ENCODE data around the gene MDH1. TPM values are rescaled to one million over a fixed set of nuclear protein-coding genes. Genes with fewer than 3 reads are reported as not detected.

The MDH1 gene
- 164 and 189 TPM in 2 replicates for total RNA-seq

DNA sequence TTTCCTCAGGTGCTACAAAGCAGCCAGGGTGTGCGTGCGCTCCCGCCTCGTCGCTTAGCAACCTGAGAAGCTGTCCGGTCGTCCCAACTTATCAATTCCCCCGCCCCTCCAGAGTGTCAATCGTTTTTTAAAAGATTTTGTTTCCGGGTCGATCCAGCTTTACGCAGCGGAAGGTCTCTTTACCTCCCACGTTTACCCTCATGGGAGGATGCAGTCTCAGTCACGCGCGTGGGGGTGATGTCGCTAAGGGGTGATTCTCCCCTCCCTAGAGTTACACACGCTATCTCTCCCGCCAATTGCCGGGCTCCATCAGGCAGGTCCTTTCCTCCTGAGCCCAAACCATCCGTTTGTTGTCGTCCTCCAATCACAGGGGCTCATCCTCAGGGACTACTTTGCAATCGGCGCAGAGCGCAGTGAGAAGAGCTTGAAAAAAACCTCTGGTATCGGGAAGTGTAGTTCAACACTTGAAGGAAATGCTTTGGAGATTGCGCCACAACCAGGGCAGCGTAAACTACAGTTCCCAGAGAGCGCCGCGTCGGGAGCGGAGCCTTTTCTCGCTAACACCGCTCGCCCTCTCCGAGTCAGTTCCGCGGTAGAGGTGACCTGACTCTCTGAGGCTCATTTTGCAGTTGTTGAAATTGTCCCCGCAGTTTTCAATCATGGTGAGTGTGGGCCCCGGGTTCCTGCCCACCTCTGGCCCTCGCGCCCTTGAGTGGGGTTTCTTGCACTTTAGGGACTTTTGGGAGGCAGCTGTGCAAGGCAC, at the start of gene MDH1, which contains the start of gene WDPCP:
MDH1 (plus strand) TSS at position 579 of the 763 bp plus-strand sequence; CDS start at position 660, 81 bp downstream.
WDPCP (minus strand) TSS at position 93 of the 763 bp plus-strand sequence. CDS start 206 bp downstream, outside the sequence.
- H3K4me3 ChIP-seq (ENCODE audit: low read depth, low read length) = peak within 1 kb of the TSS; percentile 100
- DNase-seq (ENCODE audit: low read depth) = peak; percentile 100
- TF ChIP-seq, protein P1, sequence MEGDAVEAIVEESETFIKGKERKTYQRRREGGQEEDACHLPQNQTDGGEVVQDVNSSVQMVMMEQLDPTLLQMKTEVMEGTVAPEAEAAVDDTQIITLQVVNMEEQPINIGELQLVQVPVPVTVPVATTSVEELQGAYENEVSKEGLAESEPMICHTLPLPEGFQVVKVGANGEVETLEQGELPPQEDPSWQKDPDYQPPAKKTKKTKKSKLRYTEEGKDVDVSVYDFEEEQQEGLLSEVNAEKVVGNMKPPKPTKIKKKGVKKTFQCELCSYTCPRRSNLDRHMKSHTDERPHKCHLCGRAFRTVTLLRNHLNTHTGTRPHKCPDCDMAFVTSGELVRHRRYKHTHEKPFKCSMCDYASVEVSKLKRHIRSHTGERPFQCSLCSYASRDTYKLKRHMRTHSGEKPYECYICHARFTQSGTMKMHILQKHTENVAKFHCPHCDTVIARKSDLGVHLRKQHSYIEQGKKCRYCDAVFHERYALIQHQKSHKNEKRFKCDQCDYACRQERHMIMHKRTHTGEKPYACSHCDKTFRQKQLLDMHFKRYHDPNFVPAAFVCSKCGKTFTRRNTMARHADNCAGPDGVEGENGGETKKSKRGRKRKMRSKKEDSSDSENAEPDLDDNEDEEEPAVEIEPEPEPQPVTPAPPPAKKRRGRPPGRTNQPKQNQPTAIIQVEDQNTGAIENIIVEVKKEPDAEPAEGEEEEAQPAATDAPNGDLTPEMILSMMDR (IDR thresholded peaks at IDR 0.05; ENCODE audit: insufficient read depth, low read depth, low read length) = no peak

DNA sequence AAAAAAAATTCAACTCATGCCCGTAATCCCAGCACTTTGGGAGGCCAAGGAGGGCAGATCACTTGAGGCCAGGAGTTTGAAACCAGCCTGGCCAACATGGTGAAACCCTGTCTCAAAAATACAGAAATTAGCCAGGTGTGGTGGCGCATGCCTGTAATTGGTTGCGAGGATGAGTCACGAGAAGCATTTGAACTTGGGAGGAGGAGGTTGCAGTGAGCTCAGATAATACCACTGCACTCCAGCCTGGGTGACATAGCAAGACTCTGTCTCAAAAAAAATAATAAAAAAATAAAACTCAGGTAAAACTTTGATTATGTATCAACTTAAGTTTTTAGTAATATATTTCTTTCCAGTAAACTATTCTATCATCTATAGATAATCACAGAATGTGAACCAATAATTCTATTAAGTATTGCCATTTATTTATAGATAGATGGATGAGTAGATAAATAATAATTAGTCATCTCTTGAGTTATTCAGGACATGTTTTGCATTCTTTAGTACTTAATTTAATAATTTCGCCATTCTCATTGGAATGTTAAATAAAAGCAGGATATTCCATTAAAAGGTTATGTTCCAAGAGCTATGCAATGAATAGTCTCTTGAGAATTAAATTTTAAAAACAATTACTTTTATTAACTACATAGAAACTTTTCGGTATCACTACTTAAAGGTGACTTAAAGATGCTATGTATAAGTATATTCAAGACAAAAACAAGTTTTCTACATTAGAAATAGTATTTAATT, 49.2 kb upstream of the MDH1 start:
- H3K4me3 ChIP-seq (ENCODE audit: low read depth, low read length) = no peak overlapping the region
- TF ChIP-seq, protein P1 (IDR thresholded peaks at IDR 0.05; ENCODE audit: insufficient read depth, low read depth, low read length) = no peak
- DNase-seq (ENCODE audit: low read depth) = no peak

DNA sequence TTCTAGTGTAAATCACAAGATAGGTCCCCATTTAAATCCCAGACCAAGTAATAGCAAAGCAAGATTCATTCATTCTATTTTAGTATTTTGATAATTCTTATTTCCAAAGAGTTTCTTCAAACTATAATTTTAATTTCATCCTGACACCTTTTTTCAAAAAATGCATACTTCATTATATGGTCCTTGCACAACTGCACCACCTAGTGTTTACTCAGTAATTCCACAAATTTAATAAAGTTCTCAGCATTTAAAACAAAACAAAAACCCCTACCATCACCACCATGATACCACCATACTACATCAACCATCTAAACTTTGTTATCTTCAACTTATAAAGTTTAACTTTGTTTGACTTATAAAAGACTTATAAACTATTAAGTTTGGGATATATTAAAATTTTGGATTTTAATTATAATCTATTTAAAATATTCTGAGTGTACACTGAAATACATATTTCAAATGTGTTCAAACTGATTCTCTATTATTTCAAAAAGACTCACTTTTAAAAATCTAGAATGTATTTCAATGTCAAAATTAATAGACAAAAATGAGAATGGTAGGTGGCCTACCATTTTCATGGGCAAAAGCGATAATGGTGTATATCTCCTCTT, 44.6 kb upstream of the MDH1 start:
- peak; percentile 14 for DNase-seq (ENCODE audit: low read depth)
- TF ChIP-seq, protein P1 (IDR thresholded peaks at IDR 0.05; ENCODE audit: insufficient read depth, low read depth, low read length) = peak; percentile 56
- no peak overlapping the region for H3K4me3 ChIP-seq (ENCODE audit: low read depth, low read length)

DNA sequence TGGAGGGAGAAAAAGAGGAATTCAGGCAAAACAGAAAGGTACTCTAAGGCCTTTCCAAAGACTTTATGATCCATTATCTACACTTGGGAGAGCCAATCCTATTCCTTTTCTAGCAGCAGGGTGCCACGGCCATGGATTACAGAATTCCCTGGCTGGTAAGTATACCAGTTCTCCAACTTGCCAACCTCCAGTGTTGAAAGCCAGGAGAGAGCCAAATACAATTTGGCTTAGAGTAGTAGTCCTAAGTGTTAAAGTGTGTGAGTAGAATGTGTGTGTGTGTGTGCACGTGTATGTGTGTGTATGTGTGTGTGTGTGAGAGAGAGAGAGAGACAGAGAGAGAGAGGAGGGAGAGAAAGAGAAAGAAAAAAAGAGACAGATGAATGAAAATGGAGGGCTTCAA, 43.7 kb upstream of the MDH1 start:
- TF ChIP-seq, protein P1 (IDR thresholded peaks at IDR 0.05; ENCODE audit: insufficient read depth, low read depth, low read length) = no peak
- H3K4me3 ChIP-seq (ENCODE audit: low read depth, low read length) = no peak overlapping the region
- no peak for DNase-seq (ENCODE audit: low read depth)

DNA sequence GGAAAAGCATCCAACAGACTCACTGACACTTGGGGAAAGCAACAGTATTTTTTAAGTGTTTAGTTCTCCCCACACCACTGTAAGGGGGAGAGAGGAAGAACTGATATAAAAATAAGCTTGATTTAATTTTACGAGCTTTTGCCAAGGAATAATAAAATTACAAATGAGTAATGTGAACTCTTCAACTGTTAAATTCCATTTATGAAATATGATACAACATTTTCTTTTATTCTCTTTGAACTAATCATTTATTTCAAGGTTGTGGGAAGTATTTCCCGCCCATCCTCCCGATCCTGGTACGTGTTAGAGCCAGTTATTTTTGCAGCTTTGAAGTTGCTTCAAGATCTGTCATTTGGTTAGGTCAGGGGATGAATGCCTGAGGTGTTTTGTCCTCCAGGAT, 35.7 kb upstream of the MDH1 start:
- no peak overlapping the region for H3K4me3 ChIP-seq (ENCODE audit: low read depth, low read length)
- TF ChIP-seq, protein P1 (IDR thresholded peaks at IDR 0.05; ENCODE audit: insufficient read depth, low read depth, low read length) = no peak
- DNase-seq (ENCODE audit: low read depth) = no peak

DNA sequence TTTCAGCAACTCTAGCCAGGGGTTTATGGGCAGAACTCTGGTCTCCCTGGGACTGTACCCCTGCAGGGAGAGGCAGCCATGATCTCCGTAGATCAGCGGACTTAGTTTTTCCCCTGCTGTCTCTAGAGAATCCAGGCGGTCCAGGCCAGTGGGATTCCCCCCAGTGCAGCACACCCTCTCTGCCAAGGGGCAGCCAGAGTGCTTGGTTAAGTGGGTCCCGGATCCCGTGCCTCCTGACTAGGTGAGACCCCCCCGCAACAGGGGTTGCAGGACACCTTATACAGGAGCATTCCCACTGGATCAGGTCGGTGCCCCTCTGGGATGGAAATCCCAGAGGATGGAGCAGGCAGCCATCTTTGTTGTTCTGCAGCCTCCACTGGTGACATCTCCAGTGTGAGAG, 33.5 kb upstream of the MDH1 start:
- TF ChIP-seq, protein P1 (IDR thresholded peaks at IDR 0.05; ENCODE audit: insufficient read depth, low read depth, low read length) = no peak

More for the DNA sequence above, 33.5 kb upstream of the MDH1 start:
- no peak for DNase-seq (ENCODE audit: low read depth)
- H3K4me3 ChIP-seq (ENCODE audit: low read depth, low read length) = no peak overlapping the region

Data from fibroblast of villous mesenchyme (primary cell).